GM12878 (cell line): Measurements from ENCODE around the gene EBLN2.

Experiments used
- CTCF ChIP-seq, 3 experiments: IDR thresholded peaks in 2 of 3; conservative IDR thresholded peaks in 1 of 3; 2 replicates each; pipeline ENCODE4 v1.5.1; 2011; ENCODE audit warnings: low read depth in 3 of 3, low read length in 3 of 3, mild to moderate bottlenecking in 3 of 3, control low read depth in 2 of 3, moderate library complexity in 2 of 3, inconsistent platforms in 1 of 3, mixed read lengths in 1 of 3; ENCODE audit not compliant: control insufficient read depth in 2 of 3, insufficient read depth in 1 of 3; ENCODE audit errors: extremely low read depth in 1 of 3
- POLR2A ChIP-seq: IDR thresholded peaks from 2 replicates; pipeline ENCODE4 v1.6.1; 2011; ENCODE audit warnings: low read depth, mild to moderate bottlenecking, low read length
- TAF1 ChIP-seq: IDR thresholded peaks from 2 replicates; pipeline ENCODE4 v1.6.1; 2011; ENCODE audit warnings: mild to moderate bottlenecking, low read depth, low read length, borderline replicate concordance
- TCF12 ChIP-seq: IDR thresholded peaks from 2 replicates; pipeline ENCODE4 v1.6.1; 2011; ENCODE audit warnings: low read depth, mild to moderate bottlenecking, low read length

GRCh38 chr3:73094129-73094528, 32.7 kb downstream of the EBLN2 start:
- TF ChIP-seq POLR2A (no peak), TCF12 (no peak), CTCF (IDR thresholded peaks at IDR 0.05 in 2 of 3, conservative IDR thresholded peaks at IDR 0.05 in 1 of 3; ENCODE audit: control insufficient read depth in 2 of 3, extremely low read depth in 1 of 3, insufficient read depth in 1 of 3, low read depth in 3 of 3, low read length in 3 of 3) (no peak), TAF1 (no peak)
